NCI-H748 treated with DMSO at 0.1 percent for 48 hours (cell line): ENCODE results near the gene CCDC192.

Experiments
- DNase-seq: peaks from one replicate; lab custom pipeline; 2025; lab: John Stamatoyannopoulos, UW

Gene CCDC192

DNA sequence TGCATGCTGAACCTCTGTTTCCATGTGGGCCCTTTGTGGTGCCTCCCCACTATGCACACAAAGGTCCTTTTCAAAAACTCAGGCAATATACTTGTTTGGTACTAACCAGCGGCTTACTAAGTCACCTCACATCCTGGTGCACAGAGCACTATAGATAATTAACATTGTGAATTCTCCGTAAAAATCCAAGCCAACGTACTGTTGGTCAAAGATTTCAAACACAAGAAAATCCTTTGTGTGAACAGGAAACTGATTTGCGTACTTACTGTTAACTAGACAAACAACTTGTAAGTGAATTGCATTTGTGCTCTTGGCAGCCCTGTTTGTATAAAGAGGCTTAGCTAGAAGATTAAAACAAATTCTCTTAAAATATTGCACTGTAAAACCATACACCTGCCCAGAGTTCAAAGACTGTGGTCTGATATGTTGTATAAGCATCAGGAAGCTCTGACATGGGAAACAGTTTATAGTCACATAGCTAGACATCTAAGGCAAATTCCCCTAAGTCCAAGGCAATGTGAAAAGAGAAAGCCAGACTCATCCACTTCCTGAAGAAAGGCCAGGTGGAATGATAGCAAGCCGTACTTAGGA lies 255.3 kb downstream of the CCDC192 start:
- DNase-seq, result peak; percentile 59

- DNase-seq, result peak; percentile 95
Measured at GRCh38 chr5:127959152-127959764, 256.1 kb downstream of the CCDC192 start.

DNA sequence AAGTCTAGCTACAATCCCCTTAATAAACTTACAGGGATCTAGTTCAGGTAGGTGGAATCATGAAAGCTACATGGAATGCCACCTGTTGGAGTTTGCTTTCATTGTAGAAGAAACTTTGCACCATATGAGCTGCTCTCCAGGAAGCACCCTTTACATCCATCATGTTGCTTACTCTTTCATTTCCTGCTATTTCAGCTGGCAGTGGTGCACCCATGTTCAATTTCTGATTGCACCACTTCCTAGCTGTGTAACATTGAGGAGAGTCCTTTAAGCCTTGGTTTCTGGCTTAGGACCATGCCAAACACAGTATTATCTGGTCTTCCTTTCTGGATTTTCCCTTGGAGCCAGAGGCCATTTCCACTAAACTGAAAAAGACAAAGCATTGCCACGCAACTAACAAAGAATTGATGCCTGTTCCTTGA lies 257.1 kb downstream of the CCDC192 start:
- DNase-seq, result no peak

DNA sequence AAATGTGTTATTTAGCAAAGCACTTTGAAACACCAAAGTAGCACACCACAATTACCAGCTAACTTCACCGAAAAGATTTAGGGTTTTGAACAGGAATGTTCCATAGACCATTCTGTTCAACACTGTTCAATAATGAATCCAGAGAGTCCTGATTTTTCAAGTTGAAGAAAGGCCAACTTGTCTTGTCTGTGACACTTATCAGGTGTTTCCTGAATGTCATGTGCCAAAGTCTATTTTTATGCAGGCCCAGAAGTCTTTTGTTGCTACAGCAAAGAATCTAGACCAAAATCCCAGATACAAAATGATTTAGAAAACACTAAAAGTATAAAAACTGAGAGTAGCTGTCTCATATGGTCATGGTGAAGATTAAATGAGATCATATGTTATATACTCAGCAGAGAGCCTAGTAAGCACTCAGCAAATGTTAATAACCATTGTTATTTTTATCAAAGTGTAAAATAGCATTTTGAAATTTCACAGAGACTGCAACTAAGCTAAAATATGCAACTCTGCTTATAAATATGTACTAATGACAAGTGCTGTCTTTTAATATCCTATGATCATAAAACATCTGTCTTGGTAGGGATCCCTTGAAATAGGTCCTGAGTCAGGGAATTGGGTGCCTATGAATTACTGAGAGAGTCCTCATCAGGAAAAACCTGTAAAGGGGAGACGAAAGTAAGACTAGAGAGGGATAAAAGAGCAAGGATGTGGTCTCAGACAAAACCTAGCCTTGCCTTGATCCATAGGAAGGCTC lies 258.0 kb downstream of the CCDC192 start:
- DNase-seq, result no peak

GRCh38 chr5:127961763-127962145 lies 258.6 kb downstream of the CCDC192 start:
- no peak for DNase-seq

DNA sequence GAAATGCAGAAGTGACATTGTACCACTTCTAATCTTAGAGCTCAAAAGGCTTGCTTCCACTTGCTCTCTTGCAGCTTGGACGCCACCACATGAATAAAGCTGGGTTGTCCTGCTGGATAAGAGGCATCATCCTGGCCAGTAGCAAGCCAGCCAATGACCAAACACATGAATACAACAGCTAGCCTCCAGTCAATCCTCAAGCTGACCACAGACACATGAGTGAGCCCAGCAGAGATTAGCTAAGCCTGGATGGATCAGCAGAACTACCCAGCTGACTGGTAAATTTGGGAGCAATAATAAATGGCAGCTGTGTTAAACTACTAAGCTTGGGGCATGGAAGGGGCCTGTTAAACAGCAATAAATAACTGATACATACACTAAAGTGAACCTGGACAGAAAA lies 259.3 kb downstream of the CCDC192 start:
- DNase-seq, result no peak

DNA sequence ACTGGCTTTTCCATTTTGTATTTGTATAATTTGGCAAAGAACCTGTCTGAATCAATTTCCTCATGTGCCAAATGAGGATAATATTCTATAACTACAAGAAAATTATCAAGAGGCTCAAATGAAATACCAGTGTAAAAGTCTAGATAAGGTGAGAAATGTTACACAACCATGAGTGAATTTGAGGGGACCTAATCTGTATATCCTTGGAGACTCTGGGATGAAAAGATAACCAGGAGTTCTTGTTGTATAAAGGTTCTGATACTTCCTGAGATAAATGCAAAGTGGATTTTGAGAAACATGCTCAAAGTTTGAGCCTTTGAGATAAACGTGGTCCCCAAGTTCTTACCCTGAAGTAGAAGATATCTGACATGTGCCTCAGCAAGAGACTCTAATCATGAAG lies 260.0 kb downstream of the CCDC192 start:
- no peak for DNase-seq

GRCh38 chr5:127963931-127964330 lies 260.7 kb downstream of the CCDC192 start:
- no peak for DNase-seq

DNA sequence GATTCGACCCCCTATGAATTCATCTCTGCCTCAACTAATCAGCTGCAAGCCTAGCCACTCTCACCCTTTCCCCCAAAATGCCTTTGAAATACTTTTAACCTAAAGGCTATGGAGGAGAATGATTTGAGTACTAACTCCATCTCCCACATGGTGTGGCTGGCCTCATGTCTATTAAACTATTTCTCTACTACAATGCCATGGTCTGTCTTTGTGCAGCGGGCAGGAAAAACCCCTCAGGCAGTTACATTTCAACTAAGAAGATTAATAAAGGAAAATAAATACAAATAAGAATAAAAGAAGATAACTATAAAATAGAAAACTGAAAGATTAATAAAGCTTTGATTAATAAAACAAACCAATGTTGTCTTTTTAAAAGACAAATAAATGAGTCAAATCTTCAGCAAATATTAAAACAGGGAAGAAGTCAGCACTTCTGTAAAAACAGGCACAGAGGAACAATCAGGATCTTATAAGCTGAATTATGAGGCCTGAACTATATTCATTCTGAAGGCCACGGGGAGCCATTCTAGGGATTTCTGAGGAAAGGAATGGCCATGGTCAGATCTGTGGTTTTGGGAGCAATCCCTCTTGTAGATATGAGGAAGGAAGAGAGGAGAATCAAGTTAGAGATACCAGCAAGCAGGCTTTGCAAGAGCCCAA lies 264.3 kb downstream of the CCDC192 start:
- no peak for DNase-seq

DNA sequence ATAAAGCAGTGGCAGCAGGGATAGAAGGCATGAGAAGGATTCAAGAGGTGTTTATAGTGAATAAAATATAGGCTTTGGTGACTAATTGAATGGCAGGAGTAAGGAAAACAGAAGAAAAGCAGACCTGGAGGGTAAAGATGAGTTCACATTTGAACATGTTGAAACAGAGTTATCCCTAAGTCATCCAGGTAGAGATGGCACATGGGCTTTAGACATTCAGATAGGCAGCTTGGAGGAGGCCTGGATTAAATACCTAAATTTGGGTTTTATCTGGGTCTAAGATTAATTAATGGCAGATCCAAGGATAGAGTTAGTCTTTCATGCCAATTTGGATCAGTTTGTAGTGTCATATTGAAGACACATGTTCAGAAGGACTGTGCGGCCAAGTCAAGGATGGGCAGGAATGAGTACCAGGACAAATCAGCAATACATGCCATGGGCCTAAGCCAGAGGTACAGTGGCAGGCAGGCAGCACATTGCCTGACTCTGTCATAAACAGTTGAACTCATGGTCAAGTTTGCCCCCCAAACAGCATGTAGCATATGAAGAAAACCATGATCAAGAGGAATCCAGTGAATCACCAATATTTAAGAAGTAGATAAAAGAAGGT lies 264.9 kb downstream of the CCDC192 start:
- DNase-seq, result no peak

DNA sequence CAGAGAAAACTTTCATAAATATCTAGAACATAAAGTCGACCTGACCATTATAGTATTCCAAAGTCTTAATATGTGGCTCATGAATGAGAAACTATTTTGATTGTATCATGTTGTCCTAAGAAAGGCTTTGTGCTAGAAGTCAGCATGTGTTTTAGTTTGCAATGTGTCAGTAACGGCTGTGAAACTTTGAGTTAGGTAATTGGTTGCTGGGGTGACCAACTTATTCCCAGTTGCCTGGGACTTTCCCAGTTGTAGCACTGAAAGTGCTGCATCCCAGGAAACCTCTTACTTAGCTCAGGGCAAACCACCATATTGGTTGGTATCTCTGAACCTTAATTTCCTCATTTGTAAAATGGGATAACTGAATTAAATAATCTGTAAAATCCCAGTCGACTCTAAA lies 265.8 kb downstream of the CCDC192 start:
- no peak for DNase-seq

DNA sequence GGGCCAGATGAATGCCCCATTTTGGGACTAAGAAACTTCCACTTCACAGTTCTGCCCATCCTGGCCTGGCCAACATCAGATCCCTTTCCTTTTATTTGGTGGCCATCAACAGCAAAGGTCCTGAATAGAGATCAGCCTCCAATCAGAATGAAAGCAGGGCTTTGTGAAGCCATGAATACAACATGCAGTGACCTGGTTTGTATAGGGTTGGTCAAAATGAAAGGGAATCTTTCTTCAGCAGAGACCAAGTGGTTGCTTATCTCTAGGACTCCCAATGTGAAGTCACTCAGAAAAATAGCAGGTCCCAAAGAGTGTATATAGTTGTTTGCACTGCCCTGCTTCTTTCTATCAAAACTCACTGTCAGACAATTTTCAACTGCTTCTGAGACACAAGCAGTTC lies 266.5 kb downstream of the CCDC192 start:
- DNase-seq, result no peak

DNA sequence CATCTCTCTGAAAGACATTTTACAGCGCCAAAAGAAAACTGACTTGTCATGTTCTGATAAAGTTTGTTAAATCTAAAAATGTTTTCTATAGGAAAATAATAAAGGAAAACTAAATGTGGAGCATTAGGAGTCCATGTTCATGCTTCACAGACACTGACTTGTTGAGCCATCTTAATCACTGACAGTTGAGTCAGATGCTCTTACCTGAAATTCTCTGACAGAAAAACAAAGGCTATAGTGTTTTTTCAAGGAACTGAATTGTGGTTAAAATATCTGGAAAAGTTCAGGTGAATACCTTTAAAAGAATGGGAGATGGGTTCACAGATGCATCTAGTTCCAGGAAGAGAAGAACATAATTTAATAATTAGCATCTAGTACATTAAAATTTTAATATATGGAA lies 266.9 kb downstream of the CCDC192 start:
- no peak for DNase-seq

DNA sequence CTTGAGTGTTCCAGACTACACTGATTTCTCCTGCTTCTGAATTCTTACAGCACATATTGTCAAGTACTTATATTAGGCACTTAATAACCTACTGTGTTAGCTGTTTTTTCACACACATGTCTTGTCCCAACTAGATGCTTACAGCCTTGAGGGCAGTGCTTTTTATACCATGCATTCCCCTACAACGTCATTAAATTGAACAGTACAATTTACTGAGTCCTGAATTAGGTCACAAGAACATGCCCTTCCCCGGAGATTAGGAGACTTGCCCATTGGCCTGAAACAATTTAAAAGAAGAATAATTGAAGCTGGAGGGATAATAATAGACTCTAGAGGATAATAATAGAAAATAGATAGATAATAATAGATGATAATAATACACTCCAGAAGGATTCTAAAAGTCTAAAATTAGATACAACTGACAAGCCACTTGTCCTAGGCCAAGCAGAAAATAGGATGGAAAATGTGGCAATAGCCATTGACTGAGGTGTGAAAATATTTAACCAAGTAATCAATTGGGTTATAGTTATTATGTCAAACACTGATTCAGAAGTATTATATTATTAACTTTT lies 267.7 kb downstream of the CCDC192 start:
- no peak for DNase-seq

DNA sequence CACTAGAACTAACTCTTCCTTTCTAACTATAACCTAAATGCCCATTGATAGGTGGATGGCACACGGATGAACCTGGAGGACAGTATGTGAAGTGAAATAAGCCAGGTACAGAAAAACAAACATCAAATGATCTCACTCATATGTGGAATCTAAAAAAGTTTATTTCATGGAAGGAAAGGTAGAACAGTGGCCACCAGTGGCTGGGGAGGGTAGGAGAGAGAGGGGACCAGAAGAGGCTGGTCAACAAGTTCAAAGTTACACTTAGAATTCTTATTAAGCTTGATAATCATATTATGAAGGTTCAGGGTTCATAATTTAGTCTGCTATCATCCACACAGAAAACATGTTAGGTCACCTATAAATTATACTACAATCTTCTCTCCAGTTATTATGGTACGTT lies 272.8 kb downstream of the CCDC192 start:
- no peak for DNase-seq

DNA sequence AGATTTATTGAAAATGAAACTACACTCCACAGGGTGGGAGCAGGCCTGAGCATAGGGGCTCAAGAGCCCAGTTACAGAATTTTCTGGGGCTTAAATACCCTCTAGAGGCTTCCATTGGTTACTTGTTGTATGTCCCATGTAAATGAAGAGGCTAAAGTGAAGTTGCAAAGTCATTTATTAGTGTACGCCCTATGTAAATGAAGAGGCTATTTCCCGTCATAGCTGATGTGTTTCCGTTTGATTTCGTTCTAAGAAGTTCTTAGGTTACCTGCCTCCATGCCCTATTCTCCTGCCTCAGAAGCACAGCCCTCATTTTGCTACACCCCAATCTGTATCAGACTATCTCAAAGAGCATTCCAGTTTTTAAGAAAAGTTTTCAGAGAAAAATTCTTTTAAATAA lies 273.3 kb downstream of the CCDC192 start:
- DNase-seq, result no peak

DNA sequence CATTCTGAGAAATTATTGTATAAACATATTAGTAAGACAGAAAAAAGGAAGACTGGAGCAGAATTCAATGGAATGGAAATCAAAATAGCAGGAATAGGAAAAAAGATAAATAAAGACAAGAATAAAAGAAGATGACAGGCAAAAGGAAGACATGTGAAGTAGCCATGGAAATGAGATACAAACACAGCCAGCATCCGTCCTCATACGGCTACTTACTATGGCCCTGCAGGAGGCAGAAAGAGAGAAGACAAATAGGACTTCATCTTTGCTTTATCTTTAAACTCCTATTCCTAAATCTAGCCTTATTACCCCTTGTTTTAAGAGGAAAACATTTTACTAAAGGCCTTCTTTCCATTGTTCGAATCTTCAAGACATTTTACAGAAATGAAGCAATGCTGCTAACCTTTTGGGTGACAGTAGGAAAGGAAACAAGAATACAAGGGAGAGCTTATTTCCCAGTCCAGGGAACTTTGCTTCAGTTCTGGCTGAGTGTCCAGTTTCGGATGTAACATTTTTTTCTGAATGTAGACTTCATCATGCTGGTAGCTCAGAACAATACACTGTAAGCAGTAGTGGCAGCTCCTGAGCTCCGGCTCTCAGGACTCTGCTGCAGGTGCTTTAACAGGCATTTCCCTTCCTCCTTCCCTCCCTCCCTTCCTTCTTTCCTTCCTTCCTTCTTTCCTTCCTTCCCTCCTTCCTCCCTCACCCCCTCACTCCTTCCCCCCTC lies 274.0 kb downstream of the CCDC192 start:
- no peak for DNase-seq

- no peak for DNase-seq
Measured at GRCh38 chr5:127978738-127979300, 275.6 kb downstream of the CCDC192 start.

GRCh38 chr5:127979475-127979874 lies 276.3 kb downstream of the CCDC192 start:
- DNase-seq, result no peak

DNA sequence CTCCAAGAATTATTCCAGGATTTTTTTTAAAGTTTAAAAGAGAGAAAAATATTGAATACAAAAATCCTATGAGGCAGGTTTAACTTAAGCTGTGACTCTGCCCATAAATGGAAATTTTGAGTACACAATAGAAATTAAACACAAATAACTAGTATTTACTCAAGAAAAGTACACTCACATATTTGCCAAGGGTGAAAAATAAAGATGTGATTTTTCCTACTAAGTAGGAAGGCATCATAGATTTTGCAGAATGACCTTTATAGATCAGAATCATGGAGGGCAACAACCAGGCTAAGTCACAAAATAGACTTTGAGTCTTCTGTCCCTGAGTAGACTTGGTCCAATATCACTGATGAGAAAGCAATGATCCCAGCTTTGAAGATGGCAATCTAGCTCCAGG lies 277.7 kb downstream of the CCDC192 start:
- DNase-seq, result no peak

DNA sequence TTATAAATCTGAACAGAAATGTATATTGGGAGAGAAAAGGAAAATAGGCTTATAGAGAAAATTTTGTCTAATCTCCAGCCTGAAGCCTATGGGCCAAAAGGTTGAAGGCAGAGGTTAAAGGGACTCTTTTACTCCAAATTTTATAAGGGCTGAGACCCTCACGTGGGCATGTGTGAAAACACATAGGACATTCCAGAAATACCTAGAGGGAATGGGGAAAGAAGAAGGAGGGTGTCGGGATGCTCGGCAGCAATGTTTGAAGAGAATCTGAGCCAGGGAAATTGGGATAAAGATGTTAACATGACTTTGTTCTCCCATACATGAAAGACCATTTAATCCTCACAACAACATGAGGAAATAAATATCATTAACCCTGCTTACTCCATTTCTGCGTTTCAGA lies 278.3 kb downstream of the CCDC192 start:
- DNase-seq, result no peak
